SK-N-SH (cell line): ENCODE results near the gene ATP6V0A1. TPM values are rescaled to one million over a fixed set of nuclear protein-coding genes. Genes with fewer than 3 reads are reported as not detected.
A peak's percentile ranks its signal among the peaks of the same experiment; 100 is the strongest.

Experiments
- CTCF ChIA-PET: fragments of 300-600, 350-600 bp; formaldehyde crosslinking; extraction: SDS; loops from one replicate; lab custom pipeline; 2021; lab: Yijun Ruan, JAX
- POLR2A ChIA-PET: fragments of 350-600 bp; sonication (Branson Sonifier 250); formaldehyde crosslinking; extraction: SDS; loops from one replicate; lab custom pipeline; 2020; ENCODE audit warnings: antibody characterized with exemption, inconsistent platforms; lab: Yijun Ruan, JAX
- DNase-seq: peaks from one replicate; pipeline ENCODE4 v3.0.0; 2012
- H2AFZ ChIP-seq: fragments of 200-600 bp; sonication (generic); 2 replicates; pipeline ENCODE4 v1.8.1; 2016; ENCODE audit warnings: antibody characterized with exemption, mild to moderate bottlenecking, low read depth
- H3F3A ChIP-seq: fragments of 200-600 bp; sonication (generic); replicated peaks from 2 replicates; pipeline ENCODE3; 2016; ENCODE audit warnings: antibody characterized with exemption, mild to moderate bottlenecking; ENCODE audit not compliant: insufficient read depth
- H3K27ac ChIP-seq, 2 experiments: fragments of 200-500 bp in 1 of 2; fragments of 200-600 bp in 1 of 2; sonication (Bioruptor generic) in 1 of 2; sonication (generic), shearing (Covaris generic) in 1 of 2; 2 replicates each; pipeline versions ENCODE4 v1.5.1 to v1.6.1; 2014 to 2016; ENCODE audit warnings: low read depth in 2 of 2, inconsistent platforms in 1 of 2, low read length in 1 of 2, mild to moderate bottlenecking in 1 of 2, mixed read lengths in 1 of 2
- H3K27me3 ChIP-seq: fragments of 200-600 bp; sonication (generic), shearing (Covaris generic); 2 replicates; pipeline ENCODE4 v1.6.1; 2016; ENCODE audit warnings: mixed run types; ENCODE audit not compliant: insufficient read depth
- H3K36me3 ChIP-seq, 2 experiments: fragments of 200-500 bp in 1 of 2; fragments of 200-600 bp in 1 of 2; sonication (Bioruptor generic) in 1 of 2; sonication (generic) in 1 of 2; replicated peaks in 1 of 2; 2 replicates each; pipeline versions ENCODE3 to v1.5.1; 2014 to 2016; ENCODE audit warnings: low read length in 1 of 2, mild to moderate bottlenecking in 1 of 2; ENCODE audit not compliant: insufficient read depth in 2 of 2, control insufficient read depth in 1 of 2
- H3K4me1 ChIP-seq, 2 experiments: fragments of 200-500 bp in 1 of 2; fragments of 200-600 bp in 1 of 2; sonication (Bioruptor generic) in 1 of 2; sonication (generic), shearing (Covaris generic) in 1 of 2; 2 replicates each; pipeline versions ENCODE4 v1.5.1 to v1.6.1; 2014 to 2016; ENCODE audit warnings: low read depth in 1 of 2, low read length in 1 of 2, mixed run types in 1 of 2; ENCODE audit not compliant: insufficient read depth in 2 of 2, control insufficient read depth in 1 of 2
- H3K4me2 ChIP-seq: fragments of 200-600 bp; sonication (generic), shearing (Covaris generic); 2 replicates; pipeline ENCODE4 v1.6.1; 2017; ENCODE audit warnings: mixed run types
- H3K4me3 ChIP-seq, 2 experiments: fragments of 200-500 bp in 1 of 2; fragments of 200-600 bp in 1 of 2; sonication (Bioruptor generic) in 1 of 2; sonication (generic), shearing (Covaris generic) in 1 of 2; 2 replicates each; pipeline versions ENCODE4 v1.5.1 to v1.8.1; 2014 to 2016; ENCODE audit warnings: low read depth in 2 of 2, inconsistent platforms in 1 of 2, low read length in 1 of 2, mild to moderate bottlenecking in 1 of 2, mixed read lengths in 1 of 2, moderate library complexity in 1 of 2
- H3K79me2 ChIP-seq: fragments of 200-600 bp; sonication (generic); 2 replicates; pipeline ENCODE4 v1.8.1; 2017; ENCODE audit warnings: mild to moderate bottlenecking; ENCODE audit not compliant: insufficient read depth
- H3K9ac ChIP-seq: fragments of 200-600 bp; sonication (generic); 2 replicates; pipeline ENCODE4 v1.6.1; 2017; ENCODE audit warnings: mixed run types
- H3K9me2 ChIP-seq: fragments of 200-600 bp; sonication (generic); 2 replicates; pipeline ENCODE4 v1.6.1; 2017; ENCODE audit warnings: mixed run types
- H3K9me3 ChIP-seq: fragments of 200-600 bp; sonication (generic); 2 replicates; pipeline ENCODE4 v1.6.1; 2017; ENCODE audit warnings: mixed run types, mild to moderate bottlenecking, moderate library complexity
- H4K20me1 ChIP-seq: fragments of 200-600 bp; sonication (generic); 2 replicates; pipeline ENCODE4 v1.6.1; 2017; ENCODE audit warnings: mild to moderate bottlenecking, mixed run types; ENCODE audit not compliant: insufficient read depth
- CTCF ChIP-seq: fragments of 200-600 bp; sonication (generic); IDR thresholded peaks from 2 replicates; pipeline ENCODE4 v1.6.1; 2017; ENCODE audit warnings: antibody characterized with exemption, mild to moderate bottlenecking, moderate library complexity
- ELF1 ChIP-seq: IDR thresholded peaks from 2 replicates; pipeline ENCODE4 v1.4.0; 2012
- EP300 ChIP-seq, 2 experiments: IDR thresholded peaks; 2 replicates each; pipeline versions ENCODE4 v1.4.0 to v1.6.1; 2012; ENCODE audit warnings: borderline replicate concordance in 1 of 2, low read depth in 1 of 2, low read length in 1 of 2
- FOSL2 ChIP-seq: IDR thresholded peaks from 2 replicates; pipeline ENCODE4 v1.4.0; 2012; ENCODE audit warnings: low read depth, mild to moderate bottlenecking, moderate library complexity, borderline replicate concordance
- FOXJ3 ChIP-seq: sonication (generic); formaldehyde crosslinking; IDR thresholded peaks from 2 replicates; pipeline ENCODE4 v1.5.1; 2020; ENCODE audit warnings: mild to moderate bottlenecking, missing genetic modification reagents
- FOXM1 ChIP-seq: IDR thresholded peaks from 2 replicates; pipeline ENCODE4 v1.4.0; 2012; ENCODE audit warnings: low read depth, mild to moderate bottlenecking
- GABPA ChIP-seq: IDR thresholded peaks from 2 replicates; pipeline ENCODE4 v1.4.0; 2012; ENCODE audit warnings: low read depth, mild to moderate bottlenecking
- IRF3 ChIP-seq: fragments of 150-350 bp; IDR thresholded peaks from 2 replicates; pipeline ENCODE4 v1.6.1; 2016; ENCODE audit warnings: mild to moderate bottlenecking, low read depth, low read length
- JUND ChIP-seq: IDR thresholded peaks from 2 replicates; pipeline ENCODE4 v1.4.0; 2012
- NFIC ChIP-seq: IDR thresholded peaks from 2 replicates; pipeline ENCODE4 v1.4.0; 2012; ENCODE audit warnings: borderline replicate concordance
- POLR2AphosphoS5 ChIP-seq: IDR thresholded peaks from 2 replicates; pipeline ENCODE4 v1.6.1; 2012; ENCODE audit warnings: low read depth, low read length
- RCOR1 ChIP-seq: fragments of 150-350 bp; IDR thresholded peaks from 2 replicates; pipeline ENCODE4 v1.6.1; 2017; ENCODE audit warnings: antibody characterized with exemption, low read length
- RFX5 ChIP-seq: IDR thresholded peaks from 2 replicates; pipeline ENCODE4 v1.6.1; 2012; ENCODE audit warnings: mild to moderate bottlenecking, improper control_type of control experiment, low read length
- RXRA ChIP-seq: IDR thresholded peaks from 2 replicates; pipeline ENCODE4 v1.4.0; 2012; ENCODE audit warnings: low read depth, mild to moderate bottlenecking, borderline replicate concordance
- SIN3A ChIP-seq: IDR thresholded peaks from 2 replicates; pipeline ENCODE4 v1.6.1; 2012; ENCODE audit warnings: low read depth, mild to moderate bottlenecking, low read length, moderate library complexity, borderline replicate concordance
- TAF1 ChIP-seq: IDR thresholded peaks from 2 replicates; pipeline ENCODE4 v1.6.1; 2012; ENCODE audit warnings: low read depth, mild to moderate bottlenecking, low read length, moderate library complexity, borderline replicate concordance
- TCF12 ChIP-seq: IDR thresholded peaks from 2 replicates; pipeline ENCODE4 v1.4.0; 2012
- TEAD4 ChIP-seq: IDR thresholded peaks from 2 replicates; pipeline ENCODE4 v1.4.0; 2012; ENCODE audit warnings: mild to moderate bottlenecking, borderline replicate concordance; ENCODE audit not compliant: insufficient read depth
- USF1 ChIP-seq: IDR thresholded peaks from 2 replicates; pipeline ENCODE4 v1.4.0; 2012; ENCODE audit warnings: low read depth, borderline replicate concordance
- ZBTB33 ChIP-seq: IDR thresholded peaks from 2 replicates; pipeline ENCODE4 v1.4.0; 2012; ENCODE audit warnings: low read depth, borderline replicate concordance
- WGBS: methylation state at CpG from one replicate; pipeline ENCODE4 v1.1.6; 2017; ENCODE audit warnings: low lambda C conversion rate; 5-methylcytosine and 5-hydroxymethylcytosine counted together
- polyA plus RNA-seq, 3 experiments: library from polyadenylated mRNA; depleted of rRNA; stranded (reverse); fragments of >200 nt; gene quantifications; 2 replicates each; pipeline ENCODE4 v1.2.3, GENCODE V29; 2012
- TF ChIP-seq, protein P1 (sequence below): IDR thresholded peaks from 2 replicates; pipeline ENCODE4; 2012
- TF ChIP-seq, protein P2 (sequence below): IDR thresholded peaks from 2 replicates; pipeline ENCODE4 v1.4.0; 2012; ENCODE audit warnings: low read depth

The ATP6V0A1 gene
- polyA plus RNA-seq, 1 of the 3 experiments (the other 2 are of a cell fraction): 31.7 TPM

DNA sequence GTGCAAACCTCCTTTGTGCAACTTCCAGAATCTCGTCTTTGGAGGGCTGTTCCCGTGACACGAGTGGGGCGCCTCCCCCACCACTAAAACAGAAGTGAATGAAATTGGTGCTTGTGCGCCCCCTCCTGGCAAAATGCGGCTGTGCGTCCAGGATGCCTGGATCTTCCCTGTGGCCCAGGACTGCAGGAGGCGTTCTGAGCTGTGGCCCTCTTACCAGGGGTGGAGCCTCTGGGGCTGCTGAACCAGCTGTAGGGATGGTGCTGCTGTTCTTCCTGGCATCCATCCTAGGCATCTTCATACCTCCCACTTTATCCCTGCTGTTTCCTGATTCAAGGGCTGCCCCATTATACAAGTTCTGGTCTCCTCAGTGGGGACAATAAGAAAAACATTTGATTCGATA lies 58.8 kb downstream of the ATP6V0A1 start (continued):
- TF ChIP-seq SIN3A: peak; percentile 55; the same call in 1 of the 2 replicates
- TF ChIP-seq, protein P1, sequence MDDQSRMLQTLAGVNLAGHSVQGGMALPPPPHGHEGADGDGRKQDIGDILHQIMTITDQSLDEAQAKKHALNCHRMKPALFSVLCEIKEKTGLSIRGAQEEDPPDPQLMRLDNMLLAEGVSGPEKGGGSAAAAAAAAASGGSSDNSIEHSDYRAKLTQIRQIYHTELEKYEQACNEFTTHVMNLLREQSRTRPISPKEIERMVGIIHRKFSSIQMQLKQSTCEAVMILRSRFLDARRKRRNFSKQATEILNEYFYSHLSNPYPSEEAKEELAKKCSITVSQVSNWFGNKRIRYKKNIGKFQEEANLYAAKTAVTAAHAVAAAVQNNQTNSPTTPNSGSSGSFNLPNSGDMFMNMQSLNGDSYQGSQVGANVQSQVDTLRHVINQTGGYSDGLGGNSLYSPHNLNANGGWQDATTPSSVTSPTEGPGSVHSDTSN: no peak

GRCh38 chr17:42518046-42518754 lies 59.5 kb downstream of the ATP6V0A1 start:
- 22% methylated on average over 9 of the region's 9 CpGs for WGBS
- no peak overlapping the region for H2AFZ ChIP-seq
- H3K36me3 ChIP-seq: peaks cover 0 to 7% of the 10 kb centered on the region in 2 experiments
- CTCF ChIA-PET: interaction anchor here (0.6 to 7.9 kb wide), 26 partner anchors 9 to 464 kb away, joined by 3 to 83 read pairs (median 4); partner anchors contain the start of gene CAVIN1
- H3K9me2 ChIP-seq: no peaks in the 10 kb centered on the region
- no peaks in the 10 kb centered on the region for H4K20me1 ChIP-seq
- H3K27me3 ChIP-seq: no peaks in the 10 kb centered on the region
- no peaks in the 10 kb centered on the region for H3K9me3 ChIP-seq
- H3K9ac ChIP-seq: peak overlapping the region; percentile 60
- no peak for DNase-seq
- H3F3A ChIP-seq: peaks cover 47% of the 10 kb centered on the region
- POLR2A ChIA-PET: interaction anchor here (0.6 to 1.5 kb wide), 2 partner anchors 22 to 24 kb away, joined by 3 read pairs; no protein-coding TSS in a partner anchor
- H3K4me1 ChIP-seq: peaks cover 43 to 54% of the 10 kb centered on the region in 2 experiments
- H3K4me2 ChIP-seq: peak overlapping the region; percentile 81
- H3K4me3 ChIP-seq: peak overlapping the region in 1 of 2 experiments; percentile 13; a peak in 2 of 4 replicates
- peak overlapping the region; percentile 92 to 100 for H3K27ac ChIP-seq
- peaks cover 8% of the 10 kb centered on the region; the same call in 1 of the 2 replicates for H3K79me2 ChIP-seq
- TF ChIP-seq FOXJ3 (CRISPR knock-in tag) (no peak), USF1 (no peak), ELF1 (peak; percentile 78), SIN3A (peak; percentile 69; the same call in 1 of the 2 replicates), RFX5 (no peak), TAF1 (peak; percentile 20; the same call in 1 of the 2 replicates), FOSL2 (peak; percentile 96), CTCF (no peak), RXRA (peak; percentile 94), TCF12 (peak; percentile 94), ZBTB33 (peak; percentile 69; the same call in 1 of the 2 replicates), JUND (peak; percentile 96; the same call in 1 of the 2 replicates), IRF3 (no peak), POLR2AphosphoS5 (peak; percentile 78), TEAD4 (peak; percentile 77; the same call in 1 of the 2 replicates), EP300 (IDR thresholded peaks at IDR 0.05; ENCODE audit: borderline replicate concordance in 1 of 2, low read depth in 1 of 2, low read length in 1 of 2) (peak; percentile 10 to 92; a peak in 2 of 4 replicates), NFIC (peak; percentile 100), GABPA (peak; percentile 55; the same call in 1 of the 2 replicates), RCOR1 (no peak), FOXM1 (0 out of 2 replicates have a peak, but pooled peaks have one; percentile 34)
- TF ChIP-seq, protein P2, sequence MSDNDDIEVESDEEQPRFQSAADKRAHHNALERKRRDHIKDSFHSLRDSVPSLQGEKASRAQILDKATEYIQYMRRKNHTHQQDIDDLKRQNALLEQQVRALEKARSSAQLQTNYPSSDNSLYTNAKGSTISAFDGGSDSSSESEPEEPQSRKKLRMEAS: peak; percentile 86
- TF ChIP-seq, protein P1: peak; percentile 96
